ENCODE measurements around the gene BCL2.

BCL2 gene

DNA sequence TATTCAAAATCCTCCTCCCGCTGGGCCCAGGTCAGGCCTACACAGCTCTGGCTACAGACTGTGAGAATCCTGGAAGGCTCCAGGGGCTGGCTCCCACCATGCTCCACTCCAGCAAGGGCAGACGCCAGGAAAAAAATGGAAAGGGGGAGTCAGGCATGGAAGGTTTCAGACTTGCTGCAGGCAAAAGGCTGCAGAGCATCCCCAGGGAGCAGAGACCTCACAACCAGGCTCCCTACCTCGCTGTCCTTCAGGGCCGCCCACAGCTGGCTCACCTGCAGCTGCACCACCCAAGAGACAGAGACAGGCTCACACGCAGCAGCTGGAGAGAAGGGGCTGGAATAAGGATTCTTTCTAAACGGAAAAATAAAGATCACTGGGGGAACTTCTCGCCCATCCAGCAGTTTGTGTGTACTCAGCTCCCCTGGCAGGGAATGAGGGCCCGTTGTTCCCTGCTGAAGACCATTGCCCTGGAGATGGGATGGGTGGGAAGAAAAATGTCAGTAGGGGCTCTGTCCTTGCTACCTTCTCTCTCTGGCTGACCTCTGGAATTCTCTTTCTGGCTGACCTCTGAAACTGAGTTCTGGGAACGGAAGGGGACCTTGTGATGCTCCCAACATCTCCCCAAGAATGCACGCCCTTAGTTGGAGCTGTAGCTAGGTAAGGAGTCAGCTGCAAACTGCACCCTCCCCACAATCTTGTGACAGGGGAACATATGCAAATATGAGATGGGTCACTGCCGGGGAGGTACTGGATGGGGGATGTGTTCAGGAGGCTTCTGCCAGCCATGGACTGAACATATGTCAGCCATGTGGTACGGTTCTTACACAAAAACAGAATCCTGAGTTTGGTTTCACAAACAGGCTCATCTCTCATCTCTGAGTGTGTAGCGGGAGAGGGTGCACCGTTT, 34.5 kb downstream of the BCL2 start:
- no peak for DNase-seq

DNA sequence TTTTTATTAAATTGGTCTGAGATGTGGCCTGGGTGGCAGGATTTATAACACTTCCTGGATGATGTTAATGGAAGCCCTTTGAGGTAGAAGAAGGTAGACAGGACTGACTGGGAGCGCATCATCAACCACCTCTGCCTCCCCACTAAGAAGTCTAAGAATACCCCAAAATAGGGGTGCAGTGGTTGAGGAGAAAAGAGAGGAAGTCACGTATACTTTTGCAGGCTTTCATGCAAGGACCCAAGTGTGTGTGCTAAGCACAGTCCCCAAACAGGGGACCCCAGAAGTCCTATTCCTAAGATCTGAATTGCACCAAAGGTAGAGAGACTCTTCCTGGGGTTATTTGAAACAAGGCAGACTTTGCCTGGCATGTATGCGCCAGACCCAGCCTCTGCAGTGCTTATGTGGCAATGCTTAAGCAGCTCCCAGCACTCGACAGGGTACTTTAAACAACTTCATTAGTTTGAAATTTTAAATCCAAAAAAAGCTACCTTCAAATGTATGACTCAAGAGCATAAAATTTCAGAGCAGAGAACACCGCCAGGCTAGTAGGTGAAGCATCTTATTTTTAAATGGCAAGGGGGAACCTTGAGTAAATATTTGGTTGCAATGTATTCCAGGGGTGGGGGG, 35.3 kb downstream of the BCL2 start:
- no peak for DNase-seq

DNA sequence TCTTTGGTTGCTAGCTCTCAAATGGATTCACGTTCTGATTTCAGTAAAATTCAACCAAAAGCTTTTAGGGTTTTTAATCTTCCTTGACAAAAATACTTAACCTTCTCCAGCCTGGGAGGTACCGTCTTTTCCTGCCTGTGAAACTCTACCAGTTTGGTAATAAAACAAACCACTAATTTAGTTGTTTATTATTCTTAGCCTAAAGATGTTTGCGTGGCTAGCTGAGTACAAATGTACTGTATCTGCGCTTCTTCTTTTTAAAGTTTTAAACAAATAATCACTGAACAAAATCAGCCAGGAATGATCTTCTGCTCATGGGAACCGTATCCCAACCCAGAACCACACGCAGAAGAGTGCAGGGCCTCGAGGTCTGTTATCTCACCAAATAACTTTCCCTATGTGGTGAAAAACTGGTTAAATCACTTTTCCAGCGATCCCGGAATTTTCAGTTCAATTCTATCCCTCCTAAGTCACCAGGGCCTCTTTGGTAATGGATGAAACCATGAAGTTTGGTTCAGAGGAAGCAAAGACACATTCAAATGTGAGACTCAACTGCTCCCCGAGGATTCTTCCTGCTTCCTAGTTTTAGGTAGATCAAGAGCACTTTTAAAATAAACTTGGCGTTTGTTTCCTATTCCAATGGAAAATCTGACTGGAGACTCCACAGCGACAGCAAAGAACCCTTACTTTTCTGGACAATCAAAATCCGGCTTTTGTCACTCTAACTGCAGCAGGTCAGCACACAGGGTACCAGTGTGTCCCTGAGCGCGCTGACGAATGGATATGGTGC, 36.1 kb downstream of the BCL2 start:
- no peak for DNase-seq

DNA sequence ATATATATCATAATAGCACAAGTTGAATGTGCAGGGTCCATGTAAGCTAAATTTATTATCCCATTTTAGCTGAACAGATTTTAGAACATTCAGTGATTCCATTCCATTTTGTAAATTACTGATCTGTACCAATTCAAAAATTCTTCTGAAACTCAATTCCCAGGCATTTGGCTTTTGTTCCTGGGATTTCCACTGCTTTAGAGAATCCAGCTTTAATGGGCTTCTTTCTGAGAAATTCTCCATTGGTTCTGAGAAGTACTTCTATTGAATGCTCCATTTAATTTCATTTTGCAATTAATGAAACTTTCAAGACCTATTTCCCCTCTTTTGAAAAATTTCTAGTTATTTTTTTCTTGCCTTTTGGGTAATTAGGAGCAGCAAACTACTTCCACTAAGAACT, 36.8 kb downstream of the BCL2 start:
- no peak for DNase-seq

DNA sequence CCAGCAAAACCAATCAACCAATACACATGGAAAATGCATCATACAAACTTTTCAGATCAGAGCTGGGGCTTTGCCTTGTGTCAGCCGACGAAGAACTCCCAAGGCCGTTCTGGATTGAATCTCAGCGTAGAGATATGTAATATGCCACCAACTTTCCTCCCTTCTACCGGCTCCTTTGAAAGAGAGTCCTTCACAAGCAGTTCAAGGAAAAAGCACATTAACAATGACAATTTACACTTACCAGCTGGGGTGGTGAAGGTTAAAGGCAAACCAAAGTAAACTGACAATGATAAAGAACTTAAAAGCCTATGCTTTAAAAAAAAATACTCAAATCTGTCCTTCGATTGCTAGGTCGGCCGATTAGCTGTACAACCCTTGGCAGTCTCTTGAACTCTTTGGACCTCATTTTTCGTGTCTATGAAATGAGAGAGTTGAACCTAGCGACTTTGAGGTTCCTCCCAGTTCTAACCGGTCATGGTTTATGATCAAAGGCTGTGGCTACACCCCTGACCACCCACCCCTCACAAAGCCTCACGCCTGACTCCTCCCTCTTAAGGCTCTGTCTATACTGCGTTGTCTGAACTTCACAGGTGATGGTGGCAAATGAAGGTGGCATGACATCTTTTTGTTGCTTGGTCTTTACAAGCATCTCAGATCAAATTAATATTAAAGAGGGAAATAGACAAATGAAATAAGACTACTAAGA, 46.2 kb downstream of the BCL2 start:
- no peak for DNase-seq

DNA sequence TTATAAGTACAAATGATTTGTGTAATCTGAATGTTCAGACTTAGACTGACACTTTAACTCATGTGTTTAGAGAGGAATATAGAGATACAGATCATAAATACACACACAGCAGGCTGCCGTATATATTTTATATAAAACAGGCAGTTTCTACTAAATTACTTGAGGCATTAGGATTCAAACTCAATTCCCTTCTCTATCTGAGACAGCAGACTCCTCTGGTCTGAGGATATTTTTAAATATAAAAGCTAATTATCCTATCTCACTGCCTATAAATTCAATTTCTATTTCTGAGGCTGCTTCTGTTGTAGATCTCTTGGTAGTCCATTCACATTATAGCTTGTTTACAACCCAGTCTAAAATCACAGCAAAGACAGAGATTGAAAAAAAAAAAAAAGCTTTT, 46.9 kb downstream of the BCL2 start:
- DNase-seq = no peak

DNA sequence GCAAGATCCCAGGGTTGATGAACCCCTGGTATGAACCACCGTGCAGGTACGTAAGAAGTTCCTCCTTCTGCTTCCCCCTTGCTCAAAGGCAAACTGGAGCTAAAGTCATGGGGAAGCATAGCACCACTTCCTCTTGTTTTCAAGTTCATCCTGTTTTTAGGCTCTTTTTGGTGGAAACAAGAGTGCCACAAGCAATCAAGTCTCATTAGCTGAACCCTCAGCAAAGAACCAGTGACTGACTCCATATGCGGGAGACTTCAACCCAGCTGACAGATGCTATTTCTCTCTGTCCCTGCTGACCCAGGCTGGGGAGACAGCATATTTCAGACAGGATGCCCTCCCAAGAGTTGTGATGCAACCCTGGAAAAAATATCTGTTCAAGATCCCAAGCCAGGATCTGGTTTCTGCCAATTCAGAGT, 47.7 kb downstream of the BCL2 start:
- no peak for DNase-seq

DNA sequence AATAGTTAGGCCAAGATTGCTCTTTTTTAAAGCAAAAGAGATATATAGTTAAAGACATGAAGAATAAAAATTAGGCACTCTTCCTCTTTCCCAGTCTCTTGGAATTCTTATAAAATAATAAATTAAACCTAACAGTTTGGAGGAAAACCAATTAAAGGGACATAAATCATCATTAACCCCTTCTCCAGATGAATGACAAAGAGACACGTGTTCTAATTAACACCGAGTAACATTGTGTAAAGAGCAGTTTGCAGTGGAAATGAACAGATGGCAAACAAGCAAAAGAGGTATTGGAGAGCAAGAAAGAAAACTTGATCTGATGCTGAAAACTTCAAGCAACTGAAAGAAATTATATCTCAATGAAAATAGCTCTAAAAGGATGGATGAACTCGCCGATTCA, 48.4 kb downstream of the BCL2 start:
- no peak for DNase-seq

DNA sequence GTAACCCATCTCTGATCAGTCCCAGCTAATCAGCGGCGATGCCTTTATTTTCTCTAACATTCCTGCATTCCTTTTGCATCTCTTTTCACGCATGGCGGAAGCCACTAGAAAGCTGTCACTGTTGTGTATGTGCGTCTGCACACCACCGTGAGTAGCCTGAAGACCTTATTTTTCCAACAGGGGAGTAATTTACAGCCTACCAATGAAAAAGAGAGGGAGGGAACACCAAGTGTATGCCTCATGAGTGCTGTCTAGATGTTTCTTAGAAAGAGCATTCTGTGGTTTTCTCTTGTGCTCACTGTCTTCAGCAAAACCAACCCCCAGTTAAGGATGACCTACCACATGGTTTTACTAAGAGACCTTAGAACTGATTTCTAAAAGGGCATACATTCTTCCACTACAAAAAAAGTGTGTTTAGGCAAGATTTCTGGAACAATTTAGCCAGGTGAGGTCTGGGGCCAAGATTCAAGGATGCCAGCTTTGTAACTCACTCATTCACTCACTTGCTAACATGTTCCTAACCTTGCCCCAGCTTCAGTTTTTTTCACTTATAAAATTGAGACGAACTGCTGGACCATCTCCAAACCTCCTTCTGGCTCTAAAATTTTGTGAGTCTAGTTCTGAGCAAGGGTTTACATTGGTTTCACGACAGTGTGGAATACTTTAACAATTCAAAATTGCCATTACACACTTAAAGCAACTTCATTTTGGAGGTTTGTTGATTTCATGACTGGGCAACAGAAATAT, 51.4 kb downstream of the BCL2 start:
- no peak for DNase-seq

DNA sequence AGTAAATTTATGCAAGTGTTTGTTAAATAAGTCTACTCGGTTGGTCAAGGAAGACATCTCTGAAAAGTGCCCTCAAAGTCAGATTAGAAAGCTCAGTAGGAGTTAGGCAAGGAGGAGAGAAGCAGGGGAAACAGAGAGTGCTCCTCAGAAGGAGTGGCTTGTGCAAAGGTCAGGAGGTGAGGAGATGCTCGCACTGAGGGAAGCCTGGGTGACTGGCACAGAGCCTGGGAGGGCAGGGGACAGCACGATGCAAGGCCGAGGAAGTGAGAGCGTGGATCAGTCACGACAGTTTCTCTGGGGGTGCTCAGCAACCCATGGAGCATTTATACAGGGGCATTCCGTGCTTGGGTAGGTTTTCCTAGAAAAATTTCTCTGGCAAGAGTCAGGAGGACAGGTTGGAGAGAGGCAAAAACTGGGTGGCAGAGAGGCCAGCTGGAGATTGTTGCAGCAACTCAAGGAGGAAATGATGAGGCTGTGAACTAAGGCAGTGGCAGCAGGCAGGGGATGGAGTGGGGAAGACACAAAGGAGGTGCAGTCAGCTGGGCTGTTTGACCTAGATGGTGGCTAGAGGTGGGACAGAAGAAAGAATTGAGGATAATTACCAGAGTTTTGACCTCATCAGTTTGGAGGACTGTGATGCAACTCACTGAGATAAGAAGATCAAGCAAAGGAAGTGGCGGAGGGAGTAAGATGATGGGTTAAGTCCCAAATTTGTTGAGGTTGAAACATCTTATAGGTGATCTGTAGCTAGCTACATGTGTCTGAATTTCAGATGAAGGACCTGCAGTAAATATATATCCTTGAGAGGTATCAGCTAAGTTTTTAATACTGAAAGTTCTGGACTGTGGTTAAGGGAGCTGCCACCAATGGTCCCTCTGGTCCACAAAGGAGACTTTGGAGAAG, 52.4 kb downstream of the BCL2 start:
- no peak for DNase-seq

DNA sequence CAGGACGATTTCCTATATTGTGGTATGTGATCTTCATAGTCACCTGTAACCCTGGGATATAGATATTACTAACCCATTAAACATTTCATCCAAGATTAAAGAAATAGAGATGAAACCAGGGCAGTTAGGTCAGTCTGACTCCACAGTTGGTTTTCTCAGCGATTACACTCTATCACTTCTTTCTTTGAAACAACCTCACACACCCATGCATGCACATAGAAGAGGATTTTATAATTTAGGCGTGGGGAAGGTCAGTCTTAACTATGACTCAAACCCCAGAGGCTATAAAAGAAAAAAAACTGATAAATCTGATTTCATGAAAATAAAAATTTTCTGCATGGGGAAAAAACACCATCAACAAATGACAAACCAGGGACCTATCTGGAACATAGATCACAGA, 54.2 kb downstream of the BCL2 start:
- no peak for DNase-seq

DNA sequence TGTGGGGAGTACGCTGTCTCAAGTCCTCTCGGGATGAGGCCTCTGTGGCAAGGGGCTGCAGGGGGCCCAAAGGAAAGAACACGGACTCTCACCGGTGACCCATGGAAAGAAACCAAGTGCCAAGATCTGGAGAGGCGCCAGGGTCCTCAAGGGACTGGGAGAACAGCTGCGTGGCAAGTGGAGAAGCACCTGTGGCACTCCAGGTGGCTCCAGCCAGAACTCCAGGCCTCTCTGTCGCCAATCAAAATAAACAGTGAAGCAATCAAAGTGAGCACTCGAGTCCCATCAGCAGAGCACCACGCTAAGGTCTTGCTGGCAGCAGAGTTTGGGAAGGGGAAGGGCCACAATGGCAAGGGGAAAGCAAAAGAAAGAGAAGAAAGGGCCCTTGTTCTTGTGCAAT, 54.7 kb downstream of the BCL2 start:
- DNase-seq = no peak

DNA sequence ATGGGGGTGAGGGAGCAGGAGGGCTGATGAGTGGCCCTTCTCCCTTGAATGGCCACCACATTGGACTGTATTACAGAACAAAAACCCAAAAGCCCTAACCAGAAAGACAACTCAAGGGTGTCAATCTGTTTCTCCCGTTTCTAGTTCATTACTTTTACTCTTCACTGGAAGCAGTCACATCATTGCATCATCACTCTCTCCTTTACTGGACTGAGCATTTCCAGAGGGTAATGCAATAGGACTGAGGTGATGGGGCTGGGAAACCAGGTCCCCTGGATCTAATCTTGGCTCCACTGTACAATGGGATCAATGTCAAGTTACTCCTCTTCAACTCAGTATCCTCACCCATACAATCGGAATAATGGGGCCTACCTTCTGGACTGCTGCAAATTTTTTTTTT, 56.1 kb downstream of the BCL2 start:
- DNase-seq = no peak

DNA sequence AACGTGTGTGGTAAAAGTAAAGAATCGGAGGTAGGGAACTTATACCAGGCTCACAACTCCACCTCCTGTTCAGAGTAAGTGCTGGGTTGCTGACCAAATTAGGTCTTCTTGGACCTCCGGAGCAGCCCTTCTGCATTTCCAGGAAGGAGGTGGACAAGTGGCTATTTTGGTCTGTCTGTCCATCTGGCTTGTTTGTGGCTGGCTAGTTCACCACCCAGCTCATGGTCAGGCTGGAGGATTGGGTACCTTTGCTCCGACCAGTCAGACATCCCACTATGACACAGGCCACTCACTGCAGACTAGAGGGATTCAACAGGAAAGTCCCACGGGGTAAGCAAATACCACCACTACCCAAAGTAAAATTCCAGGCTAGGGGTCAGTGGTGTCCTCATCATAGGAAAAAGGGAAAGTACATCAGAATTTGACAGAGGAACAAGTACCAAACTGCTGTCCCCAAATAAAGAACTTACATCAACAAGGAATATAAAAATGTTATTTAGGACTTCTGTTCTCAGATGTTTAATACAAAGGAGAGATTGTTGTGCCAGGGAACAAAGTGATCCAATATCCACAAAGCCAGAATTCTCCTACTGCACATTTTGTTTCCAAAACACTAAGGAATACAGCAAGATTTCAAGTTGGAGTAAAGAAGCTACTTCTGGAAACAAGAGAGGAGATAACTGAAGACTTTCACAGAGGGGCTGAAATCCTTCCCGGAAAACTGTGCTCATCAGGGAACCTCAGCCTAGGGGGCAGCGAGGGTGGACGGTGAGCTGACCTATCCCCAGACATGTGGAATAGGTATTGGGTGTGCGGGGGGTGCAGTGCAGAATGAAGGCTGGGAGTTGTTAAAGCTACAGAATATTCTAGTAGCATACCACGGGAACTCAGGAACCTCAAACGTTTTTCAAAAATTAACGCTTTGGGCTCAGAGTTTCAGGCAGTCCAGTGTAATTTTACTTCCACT, 56.9 kb downstream of the BCL2 start:
- no peak for DNase-seq

DNA sequence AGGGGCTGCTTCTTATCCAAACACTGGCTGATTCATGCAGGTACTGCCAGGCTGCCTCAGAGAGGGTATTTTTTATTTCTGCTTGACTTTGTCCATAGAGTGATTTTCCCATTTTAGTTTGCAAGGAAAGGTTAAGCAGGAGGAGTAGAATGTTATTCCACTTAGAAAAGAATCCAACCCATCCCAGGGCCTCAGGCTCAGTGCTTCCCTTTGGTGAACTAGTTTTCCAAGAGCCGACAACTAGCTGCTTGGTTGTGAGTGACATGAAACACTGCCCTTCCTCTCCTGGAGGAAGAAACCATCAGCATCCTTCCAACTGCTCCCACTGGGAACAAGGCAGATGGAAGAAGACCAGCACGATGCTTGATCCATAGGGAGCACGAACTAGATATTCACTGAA, 58.5 kb downstream of the BCL2 start:
- no peak for DNase-seq

DNA sequence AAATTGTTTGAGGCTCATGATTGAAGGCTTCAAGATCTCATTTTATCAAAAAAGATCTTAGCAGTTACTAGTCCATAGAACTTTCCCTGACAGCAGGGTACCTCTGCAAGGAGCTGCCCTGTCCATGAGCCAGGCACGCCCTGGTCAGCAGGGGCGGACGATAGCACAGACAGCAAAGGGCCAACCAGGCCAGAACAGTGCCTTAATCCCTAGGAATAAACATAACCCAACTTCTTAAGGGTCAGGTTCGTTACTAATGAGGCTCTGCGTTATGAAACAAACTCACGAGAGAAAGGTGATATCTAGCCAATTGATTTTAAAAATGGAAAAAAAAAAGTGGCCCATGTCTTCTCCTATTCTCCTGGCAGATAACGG, 59.2 kb downstream of the BCL2 start:
- DNase-seq = no peak

DNA sequence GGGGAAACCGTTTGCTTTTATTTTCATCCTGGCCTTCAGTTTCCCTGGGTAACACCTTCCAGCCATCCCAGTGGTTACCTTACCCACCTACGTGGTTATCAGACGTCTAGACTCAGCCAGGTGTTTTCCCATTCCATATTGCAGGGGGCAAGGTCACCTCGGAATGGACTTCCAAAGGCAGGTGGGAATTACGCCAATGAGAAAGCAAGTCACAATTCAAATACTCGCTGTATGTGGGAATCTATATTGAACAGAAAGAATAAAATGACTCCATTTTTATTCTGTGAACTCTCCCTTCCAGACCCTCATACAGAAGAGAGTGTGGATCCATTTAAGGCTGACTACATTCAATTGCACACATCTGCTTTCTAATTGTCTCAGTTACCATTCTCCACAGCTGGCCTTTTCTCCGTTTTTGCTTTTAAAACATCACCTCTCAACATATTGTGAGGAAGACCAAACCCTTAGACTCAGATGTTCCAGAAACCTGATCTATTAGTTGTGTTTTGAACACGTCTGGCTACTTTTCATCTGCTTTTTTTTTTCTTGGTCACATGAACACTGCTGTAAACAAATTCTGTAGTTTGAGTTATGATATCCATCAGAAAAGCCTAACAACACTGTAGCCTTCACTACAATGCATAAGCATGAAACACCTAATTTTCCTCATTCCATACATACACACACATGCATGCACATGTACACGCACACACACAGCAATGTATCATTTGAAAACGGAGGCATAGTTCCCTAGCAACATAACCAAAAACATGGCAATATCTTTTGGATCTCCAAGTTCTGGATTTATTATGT, 59.8 kb downstream of the BCL2 start:
- no peak for DNase-seq

DNA sequence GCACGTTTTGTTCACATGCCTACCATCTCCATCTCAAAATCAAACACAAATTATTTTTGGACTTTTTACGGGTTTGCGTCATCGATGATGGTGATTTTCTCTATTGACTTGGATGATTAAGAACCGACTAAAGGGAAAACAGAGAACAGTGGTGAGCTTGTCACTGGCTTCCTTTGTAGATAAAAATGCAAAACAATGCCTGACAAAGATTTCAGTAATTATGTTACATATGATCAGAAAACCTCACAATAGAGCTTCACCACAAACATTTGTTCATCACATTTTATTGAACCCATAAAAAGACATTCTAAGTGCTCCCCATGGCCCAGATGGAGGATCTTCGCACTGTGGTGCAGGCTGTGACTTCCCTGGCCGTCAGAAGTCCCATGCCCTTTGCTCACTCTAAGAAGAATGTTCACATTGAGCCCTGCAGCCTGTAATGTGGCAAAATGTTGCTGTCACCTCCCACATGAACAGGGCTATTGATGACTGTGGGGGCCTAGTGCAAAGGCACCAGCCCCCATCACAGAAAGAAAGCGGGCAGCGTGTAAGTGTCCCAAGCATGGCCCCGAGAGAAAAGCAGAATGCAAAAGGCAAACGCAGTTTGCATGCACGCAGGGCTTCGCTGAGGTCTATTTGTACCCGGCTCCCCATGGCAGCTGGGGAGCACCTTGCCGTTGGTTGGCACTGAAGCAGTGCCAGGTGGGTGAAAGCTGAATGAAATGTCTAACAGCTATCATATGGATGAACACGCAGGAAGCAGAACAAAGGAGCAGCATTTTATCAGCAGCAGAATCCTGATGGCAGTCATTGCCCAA, 60.6 kb downstream of the BCL2 start:
- DNase-seq = no peak
